HG03439 (cell line): ENCODE measurements around the gene SIRPB2.

Experiments
- ATAC-seq: cut with Tn5 transposase; IDR thresholded peaks from one replicate; pipeline ENCODE4 v1.9.1; 2021; ENCODE audit warnings: mild to moderate bottlenecking, moderate library complexity; ENCODE audit not compliant: unreplicated experiment

Gene SIRPB2

DNA sequence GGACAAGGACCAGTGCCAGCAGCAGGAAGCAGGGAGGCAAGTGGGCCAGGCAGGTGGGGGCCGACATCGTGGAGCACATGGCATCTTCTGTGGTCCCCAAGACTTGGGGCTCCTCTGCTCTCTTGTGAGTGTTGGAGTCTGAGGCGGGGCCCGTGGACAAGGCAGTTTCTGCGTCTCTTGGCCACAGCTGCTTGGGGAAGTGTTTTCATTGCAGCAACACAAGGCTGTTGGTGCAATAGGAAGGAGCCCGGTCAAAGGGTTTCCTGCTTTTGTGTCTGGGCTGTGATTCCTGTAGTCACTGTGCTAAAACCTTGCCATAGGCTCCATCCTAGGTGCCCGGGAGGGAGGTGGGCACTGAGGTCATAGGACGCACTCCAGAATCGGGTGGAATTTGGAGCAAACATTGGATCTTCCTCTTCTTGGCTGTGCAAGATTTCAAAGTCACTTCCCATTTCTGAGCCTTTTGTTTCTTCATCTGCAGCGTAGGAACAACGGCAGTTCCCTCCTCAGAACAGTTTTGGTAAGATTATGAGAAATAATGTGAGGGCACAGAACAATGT is at the start of gene SIRPB2:
SIRPB2 (minus strand) TSS at position 140 of the 560 bp plus-strand sequence; CDS start at position 79, 61 bp downstream.
- ATAC-seq, result no peak

DNA sequence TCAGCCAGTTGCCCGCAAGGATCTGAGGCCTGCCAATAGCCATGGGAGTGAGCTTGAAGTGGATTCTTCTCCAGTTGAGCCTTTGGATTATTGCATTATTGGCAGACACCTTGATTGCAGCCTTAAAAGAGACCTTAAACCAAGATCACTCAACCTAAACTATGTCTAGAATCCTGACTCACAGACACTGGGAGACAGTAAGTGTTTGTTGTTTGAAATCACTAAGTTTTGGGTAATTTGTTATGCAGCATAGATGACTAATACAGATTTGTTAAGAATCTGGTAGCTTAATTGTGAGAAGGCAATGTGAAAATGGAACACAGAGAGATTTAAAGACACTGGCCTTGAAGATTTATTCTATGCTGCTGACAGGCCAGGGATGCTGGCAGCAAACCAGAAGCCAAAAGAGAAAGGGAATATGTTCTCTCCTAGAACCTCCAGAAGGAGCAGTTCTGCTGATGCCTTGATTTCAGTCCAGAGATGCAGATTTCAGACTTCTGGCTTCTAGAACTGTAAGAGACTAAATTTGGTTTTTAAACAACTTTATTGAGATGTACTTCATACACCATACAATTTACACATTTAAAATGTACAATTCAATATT is 48.7 kb upstream of the SIRPB2 start:
- no peak for ATAC-seq

DNA sequence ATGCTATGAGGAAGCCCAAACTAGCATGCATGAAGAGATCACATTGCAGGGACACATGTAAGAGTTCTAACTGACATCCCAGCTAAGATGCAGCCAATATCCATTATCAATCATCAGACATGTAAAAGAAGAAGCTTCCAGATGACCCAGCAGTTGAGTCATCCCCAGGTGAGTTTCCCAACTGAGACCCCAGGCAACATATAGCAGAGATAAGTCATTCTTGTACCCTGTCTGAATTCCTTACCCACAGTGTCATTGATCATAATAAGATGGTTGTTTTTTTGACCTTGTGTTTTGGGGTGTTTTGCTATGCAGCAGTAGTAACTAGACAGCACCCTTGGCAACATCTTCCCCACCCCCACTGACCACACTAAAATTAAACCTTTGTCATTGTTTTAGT is 47.4 kb upstream of the SIRPB2 start:
- no peak for ATAC-seq

DNA sequence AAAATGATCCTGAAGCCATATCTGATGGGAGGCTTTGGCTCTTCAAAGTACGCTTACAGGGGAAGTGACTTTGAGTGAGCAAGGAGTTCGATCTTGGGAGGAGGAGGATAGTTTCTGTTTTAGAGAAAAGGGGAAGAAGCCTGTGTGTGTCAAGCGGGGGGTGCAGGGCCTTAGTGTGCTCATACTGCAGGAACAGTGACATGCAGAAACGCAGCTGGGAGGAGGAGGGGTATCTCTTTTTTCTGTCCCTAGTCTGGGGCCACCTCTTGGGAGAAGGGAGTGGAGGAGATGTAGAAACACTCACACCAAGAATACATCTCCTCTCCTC is 46.5 kb upstream of the SIRPB2 start:
- ATAC-seq, result no peak

DNA sequence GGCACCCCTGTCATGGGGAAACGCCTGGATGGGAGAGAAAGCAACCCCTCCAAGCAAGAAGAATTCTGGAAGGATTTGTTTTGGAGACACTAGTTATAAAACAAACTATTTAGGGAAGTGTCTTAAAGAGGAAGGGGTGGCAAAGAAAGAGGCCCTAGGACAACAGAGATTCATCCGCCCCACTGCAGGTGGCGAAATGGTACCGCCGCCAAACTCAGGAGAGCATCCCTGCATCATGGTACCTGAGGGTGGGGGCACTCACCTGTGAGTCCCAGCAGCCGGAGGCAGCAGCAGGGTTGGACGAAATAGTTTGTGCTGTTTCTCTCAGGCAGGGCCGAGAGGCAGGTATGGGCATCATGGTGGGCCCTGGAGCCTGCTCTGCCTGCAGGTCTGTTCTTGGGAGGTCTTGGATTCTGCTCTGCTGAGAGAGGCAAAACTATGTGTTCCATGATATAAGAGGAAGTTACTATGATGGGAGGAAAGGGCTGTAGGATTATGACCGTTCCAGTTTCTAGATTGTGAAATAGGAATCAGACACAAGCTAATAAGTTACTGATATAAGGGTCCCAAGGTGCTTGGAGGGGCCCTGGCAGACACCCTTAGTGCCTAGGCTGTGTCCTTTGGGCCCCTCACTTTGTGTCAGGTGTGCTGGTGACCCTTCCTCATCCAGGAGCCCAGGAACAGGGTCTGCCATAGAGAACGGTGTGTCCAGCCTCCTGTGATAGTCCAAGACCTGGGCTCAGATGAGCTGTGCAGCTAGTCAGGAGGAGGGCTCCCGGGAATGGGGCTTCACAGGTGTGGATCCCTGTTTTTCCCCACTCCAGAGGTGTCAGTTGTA is 45.9 kb upstream of the SIRPB2 start:
- no peak for ATAC-seq

DNA sequence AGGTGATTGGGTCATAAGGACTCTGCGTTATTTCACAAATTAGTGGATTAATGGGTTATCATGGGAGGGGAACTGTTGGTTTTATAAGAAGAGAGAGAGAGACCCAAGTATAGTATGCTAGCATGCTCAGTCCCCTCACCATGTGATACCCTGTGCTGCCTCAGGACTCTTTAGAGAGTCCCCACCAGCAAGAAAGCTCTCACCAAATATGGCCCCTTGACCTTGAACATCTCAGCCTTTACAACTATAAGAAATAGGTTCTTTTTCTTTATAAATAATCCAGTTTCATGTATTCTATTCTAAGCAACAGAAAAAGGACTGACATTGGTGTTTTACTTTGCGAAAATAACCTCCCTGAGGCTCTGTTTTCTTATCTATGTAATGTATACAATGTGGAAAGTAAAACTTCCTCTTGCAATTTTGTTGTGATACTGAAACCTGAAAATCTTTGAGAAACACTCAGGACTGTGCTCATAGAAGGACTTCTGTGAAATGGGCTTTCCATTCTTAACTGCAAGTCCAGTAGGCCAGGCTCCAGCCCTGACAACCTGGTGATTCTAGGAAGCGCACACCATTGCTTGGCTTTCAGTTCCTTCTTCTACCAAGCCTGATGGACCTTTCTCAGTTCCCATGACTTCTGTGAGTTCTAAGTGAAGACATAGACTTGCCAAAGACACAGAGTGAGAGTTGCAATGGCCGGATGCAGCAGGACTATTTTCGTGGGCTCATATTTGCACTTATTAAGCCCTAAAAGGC is 44.4 kb upstream of the SIRPB2 start:
- ATAC-seq, result peak; percentile 90

DNA sequence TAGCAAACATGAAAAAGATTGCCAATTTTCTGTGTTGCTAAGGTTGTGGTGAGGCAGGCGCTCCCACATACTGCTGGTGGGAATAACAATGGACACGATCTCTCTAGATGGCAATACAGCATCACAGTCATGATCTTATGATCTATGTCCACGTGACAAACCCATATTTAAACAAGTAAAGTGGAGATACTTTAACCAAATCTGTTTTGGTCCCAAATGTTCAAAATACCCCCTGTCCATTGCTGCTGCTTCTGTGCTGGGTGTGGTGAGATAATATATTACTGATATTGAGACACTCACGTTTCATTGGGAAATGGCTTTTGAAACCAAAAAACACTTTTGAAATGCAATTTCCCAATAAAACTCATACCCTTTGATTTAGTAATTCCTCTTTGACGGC is 43.3 kb upstream of the SIRPB2 start:
- ATAC-seq, result no peak

DNA sequence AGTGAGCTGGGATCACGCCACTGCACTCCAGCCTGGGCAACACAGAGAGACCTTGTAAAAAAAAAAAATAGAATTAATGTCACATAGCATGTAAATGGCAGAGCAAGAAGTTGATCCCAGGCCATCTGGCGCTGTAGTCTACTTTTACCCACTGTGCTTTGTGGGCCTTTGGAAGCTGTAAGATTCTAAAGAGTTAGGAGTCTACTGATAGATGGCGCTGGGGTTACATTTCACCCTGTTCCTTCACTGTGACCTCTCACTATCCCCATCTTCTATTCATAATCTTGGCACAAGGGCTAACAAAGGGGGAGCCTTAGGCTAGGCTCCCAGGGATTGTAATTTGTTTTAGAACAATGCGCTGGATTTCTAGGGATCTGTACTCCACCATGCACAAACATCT is 41.8 kb upstream of the SIRPB2 start:
- ATAC-seq, result no peak

DNA sequence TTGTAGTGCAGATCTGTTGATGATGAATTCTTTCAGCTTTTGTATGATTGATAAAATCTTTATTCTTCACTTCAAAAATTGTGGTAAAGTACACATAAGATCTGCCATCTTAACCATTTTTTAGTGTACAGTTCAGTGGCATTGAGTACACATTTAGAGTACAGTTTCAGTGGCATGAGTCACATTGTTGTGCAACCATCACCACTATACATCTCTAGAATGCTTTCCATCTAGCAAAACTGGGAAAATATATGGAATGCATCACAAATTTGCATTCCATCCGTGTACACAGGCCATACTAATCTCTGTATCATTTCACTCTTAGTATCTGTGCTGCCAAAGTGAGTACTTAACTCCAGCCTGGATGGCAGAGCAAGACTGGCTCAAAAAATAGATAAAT is 37.6 kb upstream of the SIRPB2 start:
- ATAC-seq, result no peak

DNA sequence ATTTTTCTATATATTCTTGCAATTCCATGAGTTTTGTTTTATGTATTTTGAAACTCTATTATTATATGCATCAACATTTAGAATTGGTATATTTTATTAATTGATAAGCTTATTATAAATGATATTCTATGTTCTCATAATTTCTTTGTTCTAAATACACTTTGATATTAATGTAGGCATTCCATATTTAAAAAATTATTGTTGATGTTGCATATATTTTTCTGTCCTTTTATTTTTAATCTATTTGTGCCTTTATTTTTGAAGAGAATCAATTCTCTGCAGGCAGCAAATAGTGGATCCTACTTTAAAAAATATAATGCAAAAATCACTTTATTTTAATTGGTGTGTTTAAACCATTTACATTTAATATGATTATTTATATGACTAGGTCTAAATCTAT is 36.7 kb upstream of the SIRPB2 start:
- ATAC-seq, result no peak

DNA sequence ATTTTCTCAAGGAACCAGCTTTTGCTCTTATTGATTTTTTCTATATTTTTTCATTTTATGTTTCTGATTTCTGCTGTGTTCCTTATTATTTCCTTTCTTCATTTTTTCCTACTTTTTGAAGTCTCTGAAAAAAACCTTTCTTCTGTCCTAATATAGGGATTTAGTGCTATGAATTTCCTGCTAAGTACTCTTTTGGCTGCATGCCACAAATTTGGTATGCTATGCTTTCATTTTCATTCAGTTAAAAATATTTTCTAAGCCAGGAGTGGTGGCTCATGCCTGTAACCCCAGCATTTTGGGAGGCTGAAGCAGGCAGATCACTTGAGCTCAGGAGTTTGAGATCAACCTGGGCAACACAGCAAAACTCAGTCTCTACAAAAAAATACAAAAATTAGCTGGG is 35.7 kb upstream of the SIRPB2 start:
- ATAC-seq, result no peak

DNA sequence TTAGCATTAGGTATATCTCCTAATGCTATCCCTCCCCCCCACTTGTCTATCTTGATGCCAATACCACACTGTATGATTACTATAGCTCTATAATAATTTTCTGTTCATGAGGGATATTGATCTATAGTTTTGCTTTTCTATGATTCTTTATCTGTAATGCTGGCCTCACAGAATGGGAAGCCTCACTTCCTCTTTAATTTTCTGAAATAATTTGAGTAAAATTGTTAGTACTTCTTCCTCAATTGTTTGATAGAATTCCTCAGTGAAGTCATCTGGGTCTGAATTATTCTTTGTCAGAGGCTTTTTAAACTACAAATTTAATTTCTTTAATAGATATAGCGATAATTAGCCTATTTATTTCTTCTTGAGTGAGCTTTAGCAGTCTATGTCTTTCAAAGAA is 35.1 kb upstream of the SIRPB2 start:
- no peak for ATAC-seq

DNA sequence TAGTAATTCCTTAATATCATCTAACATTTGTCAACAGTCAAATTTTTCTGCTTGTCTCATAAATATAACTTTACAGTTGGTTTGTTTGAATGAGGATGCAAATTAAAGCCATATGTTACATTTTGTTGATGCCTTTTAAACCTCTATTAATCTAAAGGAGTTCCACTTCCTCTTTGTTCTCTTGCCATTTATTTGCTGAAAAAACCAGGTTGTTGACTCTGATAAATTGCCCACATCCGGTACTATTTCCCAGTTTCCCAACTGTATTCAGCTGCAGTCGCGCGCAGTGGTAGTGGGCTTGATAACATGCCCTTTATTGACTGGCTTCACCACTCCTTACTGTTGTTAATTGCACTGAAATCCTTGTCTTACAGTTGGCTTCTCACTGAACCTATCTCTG is 32.8 kb upstream of the SIRPB2 start:
- ATAC-seq, result no peak

DNA sequence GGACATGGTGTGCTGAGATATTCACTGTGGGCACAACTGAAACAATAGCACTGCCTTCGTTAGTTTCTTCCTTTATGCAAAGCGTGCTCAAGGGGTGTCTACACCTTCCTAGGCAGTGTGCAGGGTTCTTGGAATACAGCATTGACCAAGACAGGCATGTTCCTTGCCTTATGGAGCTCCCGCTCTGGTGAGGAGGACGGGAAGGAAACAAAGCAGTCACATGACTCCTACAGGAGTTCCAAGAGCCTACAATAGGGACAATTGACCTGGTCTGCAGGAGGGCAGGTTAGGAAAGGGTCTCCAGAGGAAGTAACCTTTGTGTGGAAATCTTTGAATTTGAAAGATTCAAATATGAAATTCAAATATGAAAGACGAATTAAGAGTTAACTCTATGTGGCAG is 25.8 kb upstream of the SIRPB2 start:
- ATAC-seq, result no peak

DNA sequence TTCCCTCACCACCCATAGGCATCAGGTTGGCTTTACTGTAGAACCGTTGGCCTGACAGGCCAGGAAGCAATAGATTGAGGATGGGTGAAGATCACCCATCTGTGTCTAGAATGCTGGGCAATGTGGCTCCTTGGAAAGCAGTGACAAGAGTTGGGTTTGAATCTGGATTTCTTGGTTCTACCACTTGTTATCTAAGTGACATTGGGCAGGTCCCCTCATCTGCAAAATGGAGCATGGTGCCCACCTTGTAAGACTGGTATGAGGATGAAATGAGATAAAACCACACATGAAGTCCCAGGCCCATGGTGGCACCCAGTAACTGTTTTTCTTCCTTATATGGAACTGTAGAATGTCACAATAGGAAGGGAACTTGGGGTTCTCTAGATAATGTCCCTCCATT is 22.6 kb upstream of the SIRPB2 start:
- ATAC-seq, result no peak

DNA sequence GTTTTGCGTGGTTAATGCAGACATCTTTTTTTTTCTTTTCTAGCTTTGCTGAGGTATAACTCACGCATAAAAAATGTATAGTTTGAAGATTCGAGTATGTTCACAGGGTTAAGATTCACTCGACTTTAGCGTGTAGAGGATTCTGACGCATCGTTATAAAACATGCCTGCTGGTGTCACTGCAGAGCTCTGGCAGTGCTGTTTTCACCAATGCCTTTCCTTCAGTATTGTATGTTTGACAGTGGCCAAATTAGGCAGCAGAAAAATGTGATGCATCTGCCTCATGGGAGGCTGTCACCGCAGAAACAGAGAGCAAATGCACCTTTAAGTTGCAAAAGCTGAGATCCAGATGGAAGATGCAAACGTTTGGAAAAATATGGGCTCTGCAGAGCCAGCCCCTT is 18.0 kb upstream of the SIRPB2 start:
- ATAC-seq, result no peak

DNA sequence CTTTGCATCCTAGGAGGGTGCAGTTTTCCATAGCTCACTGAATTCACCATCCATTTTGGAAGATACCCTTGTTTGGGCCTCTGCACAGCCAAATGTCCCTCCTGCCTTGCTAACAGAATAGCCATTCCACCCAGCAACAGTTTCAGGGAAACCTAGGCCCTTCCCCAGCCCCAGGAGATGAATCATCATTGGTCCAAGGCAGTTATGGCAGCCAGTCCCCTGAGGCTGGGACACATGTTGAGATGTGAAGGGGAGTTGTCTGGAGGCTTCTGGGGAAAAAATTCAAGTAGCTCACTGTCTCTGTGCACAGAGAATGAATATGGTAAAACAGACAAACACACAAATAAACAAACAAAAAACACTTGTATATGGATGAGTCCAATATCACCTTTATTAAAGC is 17.4 kb upstream of the SIRPB2 start:
- ATAC-seq, result no peak

DNA sequence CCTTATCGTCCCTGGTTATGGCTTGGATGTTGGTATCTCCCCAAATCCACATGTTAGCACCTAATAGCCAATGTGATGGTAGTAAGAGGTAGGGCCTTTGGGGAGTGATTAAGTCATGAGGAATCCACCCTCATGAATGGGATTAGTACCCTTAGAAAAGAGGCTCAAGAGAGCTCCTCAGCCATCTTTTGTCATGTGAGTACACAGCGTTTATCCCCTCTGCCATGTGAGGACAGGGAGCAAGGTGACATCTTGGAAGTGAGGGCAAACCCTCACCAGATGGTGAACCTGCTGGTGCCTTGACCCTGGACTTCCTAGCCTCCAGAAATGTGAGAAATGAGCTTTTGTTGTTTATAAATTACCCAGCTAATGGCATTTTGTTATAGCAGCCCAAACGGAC is 16.1 kb upstream of the SIRPB2 start:
- no peak for ATAC-seq

DNA sequence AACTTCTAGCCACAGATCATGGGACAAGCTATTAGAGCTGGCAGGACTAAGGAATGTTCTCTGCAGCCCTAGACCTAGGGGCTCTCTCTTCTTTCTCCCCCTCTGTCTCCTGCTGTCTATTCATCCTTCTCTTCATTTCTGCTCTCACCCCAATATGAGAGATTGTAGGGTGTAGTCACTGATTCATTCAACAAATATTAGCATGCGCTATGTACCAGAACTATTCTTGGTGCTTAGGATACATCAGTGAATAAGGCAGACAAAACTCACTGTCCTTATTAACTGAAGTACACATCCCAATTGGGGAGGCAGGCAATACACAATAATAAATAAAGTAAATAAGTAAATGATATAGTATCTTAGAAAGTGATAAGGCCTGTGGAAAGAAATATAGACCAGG is 14.7 kb upstream of the SIRPB2 start:
- ATAC-seq, result no peak

DNA sequence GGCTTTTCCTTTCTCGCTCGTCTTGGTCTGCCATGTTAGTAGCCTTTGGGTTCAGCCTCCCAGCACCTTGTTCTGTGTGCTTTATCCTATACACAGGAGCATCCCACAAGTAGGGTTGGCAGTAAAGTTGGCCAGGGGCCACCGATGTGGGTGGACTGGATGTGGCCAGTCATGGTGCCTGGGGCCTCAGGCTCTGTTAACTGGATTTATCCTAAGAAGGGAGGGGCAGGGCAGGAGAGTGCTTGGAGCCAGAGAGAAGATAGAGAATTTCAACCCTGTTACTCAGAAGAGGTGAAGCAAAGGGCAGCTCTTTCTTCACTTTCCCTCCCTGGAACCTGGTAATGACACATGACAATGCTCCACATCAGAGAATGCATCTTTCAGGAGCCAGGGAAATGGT is 14.1 kb upstream of the SIRPB2 start:
- ATAC-seq, result no peak

DNA sequence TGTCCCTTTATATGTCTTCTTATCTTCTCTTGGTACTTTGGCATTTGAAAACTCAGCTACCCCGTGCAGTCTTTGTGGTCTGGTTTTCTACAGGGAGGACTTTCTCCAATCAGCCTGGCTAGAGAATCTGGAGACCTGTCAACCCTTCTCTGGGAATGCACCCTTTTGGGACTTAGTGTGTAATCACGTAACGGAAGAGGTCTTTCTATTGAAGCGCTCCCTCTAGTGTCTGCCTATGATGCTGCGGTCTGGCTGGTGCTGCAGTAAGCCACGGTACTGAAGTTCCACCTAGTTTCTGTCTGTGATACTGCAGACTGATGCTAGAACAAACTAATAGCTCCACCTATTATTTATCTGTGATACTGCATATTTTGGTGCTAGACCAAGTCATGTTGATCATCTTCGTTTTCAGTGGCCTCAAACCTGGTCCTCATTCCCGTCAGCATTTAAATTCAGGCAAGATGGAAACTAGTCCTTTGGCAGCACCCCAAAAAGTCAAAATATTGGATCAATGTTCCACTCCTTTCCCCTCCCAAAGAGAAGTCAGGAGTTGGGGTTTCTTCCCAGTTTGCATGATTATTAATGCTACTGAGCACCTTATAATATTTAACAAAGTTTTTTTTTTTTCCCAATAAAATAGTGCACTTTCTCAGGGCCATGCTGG is 12.5 kb upstream of the SIRPB2 start:
- peak; percentile 85 for ATAC-seq
